HepG2 (cell line): ENCODE data around the gene MNT. TPM values are rescaled to one million over a fixed set of nuclear protein-coding genes. Genes with fewer than 3 reads are reported as not detected.

Experiments
- AHDC1 ChIP-seq: sonication (generic); formaldehyde crosslinking; IDR thresholded peaks from 2 replicates; pipeline ENCODE4 v1.5.1; 2020; ENCODE audit warnings: mild to moderate bottlenecking, missing genetic modification reagents, borderline replicate concordance
- ATF1 ChIP-seq: IDR thresholded peaks from 2 replicates; pipeline ENCODE4 v1.6.1; 2016; ENCODE audit warnings: mild to moderate bottlenecking, control low read depth
- BHLHE40 ChIP-seq: IDR thresholded peaks from 2 replicates; pipeline ENCODE4 v1.6.1; 2011; ENCODE audit warnings: low read length, improper control_type of control experiment
- CEBPG ChIP-seq: IDR thresholded peaks from 2 replicates; pipeline ENCODE4 v1.6.1; 2016
- CEBPZ ChIP-seq: IDR thresholded peaks from 2 replicates; pipeline ENCODE4 v1.6.1; 2012; ENCODE audit warnings: low read length, improper control_type of control experiment
- JUN ChIP-seq: sonication (generic); formaldehyde crosslinking; IDR thresholded peaks from 2 replicates; pipeline ENCODE4 v1.4.0; 2020; ENCODE audit warnings: mild to moderate bottlenecking, missing genetic modification reagents
- NCOA1 ChIP-seq: sonication (generic); formaldehyde crosslinking; IDR thresholded peaks from 2 replicates; pipeline ENCODE4 v1.9.0; 2021; ENCODE audit warnings: missing genetic modification reagents
- NKX3-1 ChIP-seq: sonication (generic); formaldehyde crosslinking; IDR thresholded peaks from 2 replicates; pipeline ENCODE4 v1.5.0; 2020; ENCODE audit warnings: missing genetic modification reagents
- NR2F1 ChIP-seq, 2 experiments: fragments of 450-650 bp in 1 of 2; formaldehyde crosslinking in 1 of 2; IDR thresholded peaks; 2 replicates each; pipeline versions ENCODE4 v1.5.0 to v1.6.1; 2016 to 2020; ENCODE audit warnings: mild to moderate bottlenecking in 1 of 2, missing compliant biosample characterization in 1 of 2, missing genetic modification reagents in 1 of 2, moderate library complexity in 1 of 2
- POGK ChIP-seq: sonication (generic); formaldehyde crosslinking; conservative IDR thresholded peaks from 2 replicates; pipeline ENCODE4 v1.8.0; 2022; ENCODE audit warnings: mild to moderate bottlenecking, moderate library complexity, missing genetic modification reagents
- RFXAP ChIP-seq: sonication (generic); formaldehyde crosslinking; IDR thresholded peaks from 2 replicates; pipeline ENCODE4 v1.4.0; 2020; ENCODE audit warnings: missing genetic modification reagents, borderline replicate concordance
- SKI ChIP-seq: fragments of 450-650 bp; IDR thresholded peaks from one replicate; pipeline ENCODE4 v1.6.1; 2018; ENCODE audit warnings: mild to moderate bottlenecking; ENCODE audit not compliant: partially characterized antibody
- SSRP1 ChIP-seq: IDR thresholded peaks from 2 replicates; pipeline ENCODE4 v1.6.1; 2016; ENCODE audit warnings: control low read depth
- ZFP82 ChIP-seq: sonication (generic); formaldehyde crosslinking; IDR thresholded peaks from 2 replicates; pipeline ENCODE4 v1.5.1; 2020; ENCODE audit warnings: mild to moderate bottlenecking, missing genetic modification reagents, borderline replicate concordance
- ZNF703 ChIP-seq: sonication (generic); formaldehyde crosslinking; IDR thresholded peaks from 2 replicates; pipeline ENCODE4 v1.5.1; 2020; ENCODE audit warnings: missing genetic modification reagents, mild to moderate bottlenecking, moderate library complexity, borderline replicate concordance
- ZNF747 ChIP-seq: sonication (generic); formaldehyde crosslinking; IDR thresholded peaks from 2 replicates; pipeline ENCODE4 v1.8.1; 2023; ENCODE audit warnings: missing genetic modification reagents, mild to moderate bottlenecking, borderline replicate concordance
- ZNF777 ChIP-seq: sonication (generic); formaldehyde crosslinking; IDR thresholded peaks from 2 replicates; pipeline ENCODE4 v1.4.0; 2020; ENCODE audit warnings: missing genetic modification reagents
- ZSCAN20 ChIP-seq: sonication (generic); formaldehyde crosslinking; IDR thresholded peaks from 2 replicates; pipeline ENCODE4 v1.4.0; 2020; ENCODE audit warnings: missing genetic modification reagents, mild to moderate bottlenecking, borderline replicate concordance
- ZZZ3 ChIP-seq: sonication (generic); formaldehyde crosslinking; IDR thresholded peaks from 2 replicates; pipeline ENCODE4 v1.4.0; 2020; ENCODE audit warnings: missing genetic modification reagents, mild to moderate bottlenecking, borderline replicate concordance
- polyA plus RNA-seq, 8 experiments: library from polyadenylated mRNA; depleted of rRNA in 3 of 8; stranded (reverse) in 7 of 8; unstranded in 1 of 8; fragments of >200 nt; fragmentation: Illumina TruSeq in 4 of 8; extraction: Trizol in 4 of 8; gene quantifications; 2 replicates each; pipeline versions ENCODE4 v1.2.1 to v1.2.3, GENCODE V29; 2011 to 2016; ENCODE audit warnings: low read depth in 4 of 8, missing spikeins in 1 of 8, mixed read lengths in 1 of 8; ENCODE audit not compliant: insufficient read depth in 1 of 8
- total RNA-seq, 5 experiments: library from RNA; depleted of rRNA; stranded (reverse); fragments of >200 nt; fragmentation: Illumina TruSeq; extraction: Trizol; gene quantifications; 2 replicates each; pipeline ENCODE4 v1.2.3, GENCODE V29; 2016; ENCODE audit warnings: low read depth in 1 of 5

Gene MNT
- total and polyA plus RNA-seq, 2 of the 13 experiments (the other 11 are each of a cell fraction or from before 2014, with no cell fraction given) = 2.1 to 3.5 TPM

- no peak for TF ChIP-seq CEBPZ
- TF ChIP-seq ZZZ3 (CRISPR knock-in tag) = no peak
- TF ChIP-seq POGK (CRISPR knock-in tag) = no peak
- TF ChIP-seq AHDC1 (CRISPR knock-in tag) = no peak
- TF ChIP-seq RFXAP = peak; percentile 88
- no peak for TF ChIP-seq SSRP1 (CRISPR knock-in tag)
- TF ChIP-seq ZFP82 (CRISPR knock-in tag) = peak; percentile 55; the same call in 1 of the 2 replicates
- peak; percentile 69 for TF ChIP-seq CEBPG (CRISPR knock-in tag)
- no peak for TF ChIP-seq NKX3-1 (CRISPR knock-in tag)
- no peak for TF ChIP-seq NCOA1 (CRISPR knock-in tag)
- TF ChIP-seq ZNF747 (CRISPR knock-in tag) = 0 out of 2 replicates have a peak, but pooled peaks have one; percentile 36
- TF ChIP-seq ZNF703 (CRISPR knock-in tag) = no peak
- TF ChIP-seq ZSCAN20 = peak; percentile 85; the same call in 1 of the 2 replicates
- no peak for TF ChIP-seq SKI
- peak; percentile 90 for TF ChIP-seq ATF1 (CRISPR knock-in tag)
- TF ChIP-seq BHLHE40 = no peak
- peak in 1 of 2 experiments; percentile 4; a peak in 1 of 4 replicates for TF ChIP-seq NR2F1 (CRISPR knock-in tag; IDR thresholded peaks at IDR 0.05)
- 0 out of 2 replicates have a peak, but pooled peaks have one; percentile 33 for TF ChIP-seq JUN (CRISPR knock-in tag)
- no peak for TF ChIP-seq ZNF777
These were observed 764 bp upstream of the MNT start (continued) for GRCh38 chr17:2401426-2402221.
